NT2/D1 (cell line): ENCODE results near the gene ZNF516.

Source experiments
- SUZ12 ChIP-seq: IDR thresholded peaks from 2 replicates; pipeline ENCODE4 v1.6.1; 2011; ENCODE audit not compliant: insufficient read length, insufficient read depth; ENCODE audit errors: extremely low read depth
- YY1 ChIP-seq: IDR thresholded peaks from 2 replicates; pipeline ENCODE4 v1.6.1; 2011; ENCODE audit not compliant: insufficient read length, insufficient read depth

DNA sequence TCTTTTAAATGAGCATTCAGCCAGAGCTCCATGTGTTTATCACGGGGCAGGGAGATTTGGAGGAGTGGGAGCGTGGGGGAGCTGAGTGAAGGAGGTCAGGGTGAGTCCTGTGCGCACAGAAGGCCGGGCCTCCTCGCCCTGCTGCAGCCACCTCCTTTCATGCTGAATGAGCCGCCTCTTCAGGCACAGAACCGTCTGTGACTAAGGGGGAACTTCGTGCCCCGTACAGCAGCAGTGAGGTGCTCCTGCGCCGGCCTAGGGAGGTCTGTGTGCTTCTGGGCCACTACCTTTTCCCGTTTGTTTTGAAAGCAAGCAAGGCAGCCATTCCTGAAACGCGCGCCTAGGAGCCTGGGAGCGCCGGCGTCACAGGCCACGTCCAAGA, 27.1 kb upstream of the ZNF516 start:
- no peak for TF ChIP-seq SUZ12
- TF ChIP-seq YY1 = no peak
